WTC11 (cell line): ENCODE measurements around the gene ABCA13. TPM values are rescaled to one million over a fixed set of nuclear protein-coding genes. Genes with fewer than 3 reads are reported as not detected.

Experiments
- ATAC-seq: fragments of 200-7000 bp; cut with Tn5 transposase; 2 replicates; pipeline ENCODE4 v1.10.0; 2021; ENCODE audit warnings: mild to moderate bottlenecking, moderate library complexity
- CTCF ChIA-PET: fragments of 300-600 bp; sonication (Branson Sonifier 250); formaldehyde crosslinking; loops from one replicate; lab custom pipeline; 2021; ENCODE audit warnings: antibody characterized with exemption; lab: Charles Lee
- POLR2A ChIA-PET: fragments of 350-600 bp; sonication (Branson Sonifier 250); formaldehyde crosslinking; loops from one replicate; lab custom pipeline; 2021; ENCODE audit warnings: antibody characterized with exemption; lab: Charles Lee
- DNase-seq: peaks from one replicate; pipeline ENCODE4 v3.0.0; 2021; ENCODE audit warnings: low spot score
- H3K27ac Mint-ChIP-seq: 2 replicates; pipeline ENCODE4 v1.8.0; 2021; ENCODE audit warnings: mixed read lengths
- H3K27me3 Mint-ChIP-seq: 2 replicates; pipeline ENCODE4 v1.8.0; 2021; ENCODE audit warnings: low read depth, mild to moderate bottlenecking, moderate library complexity, mixed read lengths
- H3K36me3 Mint-ChIP-seq: 2 replicates; pipeline ENCODE4 v1.8.0; 2021; ENCODE audit warnings: mixed read lengths
- H3K4me1 Mint-ChIP-seq: 2 replicates; pipeline ENCODE4 v1.8.0; 2022; ENCODE audit warnings: mixed read lengths
- H3K4me3 Mint-ChIP-seq: 2 replicates; pipeline ENCODE4 v1.8.0; 2021; ENCODE audit warnings: mild to moderate bottlenecking, moderate library complexity, mixed read lengths
- H3K9me3 Mint-ChIP-seq: 2 replicates; pipeline ENCODE4 v1.8.0; 2021; ENCODE audit warnings: mixed read lengths
- ATF1 ChIP-seq: sonication (generic); formaldehyde crosslinking; IDR thresholded peaks from 2 replicates; pipeline ENCODE4 v1.8.1; 2023; ENCODE audit warnings: mild to moderate bottlenecking, moderate library complexity, missing genetic modification reagents
- CREM ChIP-seq: sonication (generic); formaldehyde crosslinking; IDR thresholded peaks from 2 replicates; pipeline ENCODE4 v1.8.1; 2022; ENCODE audit warnings: mild to moderate bottlenecking, missing genetic modification reagents, moderate library complexity
- ESRRA ChIP-seq: sonication (generic); formaldehyde crosslinking; IDR thresholded peaks from 2 replicates; pipeline ENCODE4 v1.8.1; 2022; ENCODE audit warnings: mild to moderate bottlenecking, missing genetic modification reagents, borderline replicate concordance
- FOXK1 ChIP-seq: sonication (generic); formaldehyde crosslinking; IDR thresholded peaks from 2 replicates; pipeline ENCODE4 v1.8.0; 2022; ENCODE audit warnings: mild to moderate bottlenecking, moderate library complexity, missing genetic modification reagents
- GABPB1 ChIP-seq: sonication (generic); formaldehyde crosslinking; IDR thresholded peaks from 2 replicates; pipeline ENCODE4 v1.8.1; 2023; ENCODE audit warnings: mild to moderate bottlenecking, missing genetic modification reagents
- IRF2 ChIP-seq: sonication (generic); formaldehyde crosslinking; IDR thresholded peaks from 2 replicates; pipeline ENCODE4 v1.8.0; 2022; ENCODE audit warnings: low read depth, missing genetic modification reagents, borderline replicate concordance
- MLX ChIP-seq: sonication (generic); formaldehyde crosslinking; IDR thresholded peaks from 2 replicates; pipeline ENCODE4 v1.8.1; 2023; ENCODE audit warnings: mild to moderate bottlenecking, missing genetic modification reagents, moderate library complexity
- MYBL2 ChIP-seq: sonication (generic); formaldehyde crosslinking; IDR thresholded peaks from 2 replicates; pipeline ENCODE4 v1.8.1; 2023; ENCODE audit warnings: mild to moderate bottlenecking, moderate library complexity, missing genetic modification reagents
- PREB ChIP-seq: sonication (generic); formaldehyde crosslinking; IDR thresholded peaks from 2 replicates; pipeline ENCODE4 v1.8.1; 2022; ENCODE audit warnings: mild to moderate bottlenecking, missing genetic modification reagents, moderate library complexity, borderline replicate concordance
- RELA ChIP-seq: sonication (generic); formaldehyde crosslinking; IDR thresholded peaks from 2 replicates; pipeline ENCODE4 v1.8.1; 2022; ENCODE audit warnings: missing genetic modification reagents, mild to moderate bottlenecking, borderline replicate concordance
- TP53 ChIP-seq: sonication (generic); formaldehyde crosslinking; IDR thresholded peaks from 2 replicates; pipeline ENCODE4 v1.8.1; 2023; ENCODE audit warnings: mild to moderate bottlenecking, missing genetic modification reagents
- ZNF263 ChIP-seq: sonication (generic); formaldehyde crosslinking; IDR thresholded peaks from 2 replicates; pipeline ENCODE4 v1.8.1; 2022; ENCODE audit warnings: low read depth, mild to moderate bottlenecking, moderate library complexity, missing genetic modification reagents
- ZNF281 ChIP-seq: sonication (generic); formaldehyde crosslinking; IDR thresholded peaks from 2 replicates; pipeline ENCODE4 v1.8.0; 2023; ENCODE audit warnings: mild to moderate bottlenecking, missing genetic modification reagents
- ZNF416 ChIP-seq: fragments of 250-450 bp; sonication (Bioruptor Pico); IDR thresholded peaks from 2 replicates; pipeline ENCODE4 v1.9.0; 2021; ENCODE audit warnings: mild to moderate bottlenecking, inconsistent platforms
- ZNF423 ChIP-seq: fragments of 250-450 bp; sonication (Bioruptor Pico); IDR thresholded peaks from 2 replicates; pipeline ENCODE4 v2.1.2; 2022; ENCODE audit warnings: mild to moderate bottlenecking, moderate library complexity
- total RNA-seq: library from RNA; stranded (reverse); gene quantifications from 3 replicates; pipeline ENCODE4 v1.2.3, GENCODE V29; 2021
- TF ChIP-seq, protein P1 (sequence below): fragments of 250-450 bp; sonication (Bioruptor Pico); IDR thresholded peaks from 2 replicates; pipeline ENCODE4 v2.1.2; 2022; ENCODE audit warnings: mild to moderate bottlenecking, moderate library complexity
- TF ChIP-seq, protein P2 (sequence below): sonication (generic); formaldehyde crosslinking; IDR thresholded peaks from 2 replicates; pipeline ENCODE4 v1.8.0; 2022; ENCODE audit warnings: mild to moderate bottlenecking, missing genetic modification reagents
- TF ChIP-seq, protein P3 (sequence below): sonication (generic); formaldehyde crosslinking; IDR thresholded peaks from 2 replicates; pipeline ENCODE4 v1.8.1; 2022; ENCODE audit warnings: low read depth, mild to moderate bottlenecking, moderate library complexity, missing genetic modification reagents, borderline replicate concordance
- TF ChIP-seq, protein P4 (sequence below): fragments of 200-600 bp; IDR thresholded peaks from 2 replicates; pipeline ENCODE4 v1.8.0; 2022; ENCODE audit warnings: antibody characterized with exemption
- TF ChIP-seq, protein P5 (sequence below): sonication (generic); formaldehyde crosslinking; IDR thresholded peaks from 2 replicates; pipeline ENCODE4 v1.8.0; 2022; ENCODE audit warnings: mild to moderate bottlenecking, missing genetic modification reagents

ABCA13 gene
- total RNA-seq, 1 experiment from 2014 or later, result 0.04 TPM

GRCh38 chr7:48481235-48481634 lies 310.0 kb downstream of the ABCA13 start:
- TF ChIP-seq ZNF416 (CRISPR knock-in tag) (no peak), ZNF281 (CRISPR knock-in tag) (no peak), RELA (CRISPR knock-in tag) (no peak), FOXK1 (CRISPR knock-in tag) (no peak)
- TF ChIP-seq, protein P1, sequence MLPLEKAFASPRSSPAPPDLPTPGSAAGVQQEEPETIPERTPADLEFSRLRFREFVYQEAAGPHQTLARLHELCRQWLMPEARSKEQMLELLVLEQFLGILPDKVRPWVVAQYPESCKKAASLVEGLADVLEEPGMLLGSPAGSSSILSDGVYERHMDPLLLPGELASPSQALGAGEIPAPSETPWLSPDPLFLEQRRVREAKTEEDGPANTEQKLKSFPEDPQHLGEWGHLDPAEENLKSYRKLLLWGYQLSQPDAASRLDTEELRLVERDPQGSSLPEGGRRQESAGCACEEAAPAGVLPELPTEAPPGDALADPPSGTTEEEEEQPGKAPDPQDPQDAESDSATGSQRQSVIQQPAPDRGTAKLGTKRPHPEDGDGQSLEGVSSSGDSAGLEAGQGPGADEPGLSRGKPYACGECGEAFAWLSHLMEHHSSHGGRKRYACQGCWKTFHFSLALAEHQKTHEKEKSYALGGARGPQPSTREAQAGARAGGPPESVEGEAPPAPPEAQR (CRISPR knock-in tag), result no peak
- ChIA-PET POLR2A (no interaction called here), CTCF (no interaction called here)
- no peak overlapping the region for H3K4me3 Mint-ChIP-seq
- H3K9me3 Mint-ChIP-seq, result peaks cover 30% of the 10 kb centered on the region
- H3K27ac Mint-ChIP-seq, result no peak overlapping the region
- ATAC-seq (no peak), DNase-seq (no peak)
- H3K4me1 Mint-ChIP-seq, result no peaks in the 10 kb centered on the region
- peaks cover 9% of the 10 kb centered on the region for H3K36me3 Mint-ChIP-seq
- no peaks in the 10 kb centered on the region for H3K27me3 Mint-ChIP-seq

- DNase-seq, result no peak
- Mint-ChIP-seq H3K27me3 (no peaks in the 10 kb centered on the region), H3K36me3 (no peaks in the 10 kb centered on the region), H3K27ac (no peak overlapping the region), H3K4me3 (no peak overlapping the region), H3K4me1 (no peaks in the 10 kb centered on the region), H3K9me3 (peaks cover 5% of the 10 kb centered on the region; the same call in 1 of the 2 replicates)
- ATAC-seq, result no peak
- ChIA-PET CTCF (no interaction called here), POLR2A (no interaction called here)
- TF ChIP-seq, protein P1 (CRISPR knock-in tag), result no peak
- no peak for TF ChIP-seq MYBL2 (CRISPR knock-in tag)
- no peak for TF ChIP-seq PREB (CRISPR knock-in tag)
- no peak for TF ChIP-seq ZNF423
- TF ChIP-seq, protein P2, sequence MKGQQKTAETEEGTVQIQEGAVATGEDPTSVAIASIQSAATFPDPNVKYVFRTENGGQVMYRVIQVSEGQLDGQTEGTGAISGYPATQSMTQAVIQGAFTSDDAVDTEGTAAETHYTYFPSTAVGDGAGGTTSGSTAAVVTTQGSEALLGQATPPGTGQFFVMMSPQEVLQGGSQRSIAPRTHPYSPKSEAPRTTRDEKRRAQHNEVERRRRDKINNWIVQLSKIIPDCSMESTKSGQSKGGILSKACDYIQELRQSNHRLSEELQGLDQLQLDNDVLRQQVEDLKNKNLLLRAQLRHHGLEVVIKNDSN (CRISPR knock-in tag), result no peak
- no peak for TF ChIP-seq ESRRA
- TF ChIP-seq ATF1 (CRISPR knock-in tag), result no peak
- TF ChIP-seq ZNF281 (CRISPR knock-in tag), result no peak
- TF ChIP-seq, protein P3, sequence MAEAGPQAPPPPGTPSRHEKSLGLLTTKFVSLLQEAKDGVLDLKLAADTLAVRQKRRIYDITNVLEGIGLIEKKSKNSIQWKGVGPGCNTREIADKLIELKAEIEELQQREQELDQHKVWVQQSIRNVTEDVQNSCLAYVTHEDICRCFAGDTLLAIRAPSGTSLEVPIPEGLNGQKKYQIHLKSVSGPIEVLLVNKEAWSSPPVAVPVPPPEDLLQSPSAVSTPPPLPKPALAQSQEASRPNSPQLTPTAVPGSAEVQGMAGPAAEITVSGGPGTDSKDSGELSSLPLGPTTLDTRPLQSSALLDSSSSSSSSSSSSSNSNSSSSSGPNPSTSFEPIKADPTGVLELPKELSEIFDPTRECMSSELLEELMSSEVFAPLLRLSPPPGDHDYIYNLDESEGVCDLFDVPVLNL, result no peak
- no peak for TF ChIP-seq TP53 (CRISPR knock-in tag)
- no peak for TF ChIP-seq MLX (CRISPR knock-in tag)
- TF ChIP-seq IRF2, result no peak
- TF ChIP-seq CREM (CRISPR knock-in tag), result no peak
- TF ChIP-seq ZNF263 (CRISPR knock-in tag), result no peak
- TF ChIP-seq, protein P4, sequence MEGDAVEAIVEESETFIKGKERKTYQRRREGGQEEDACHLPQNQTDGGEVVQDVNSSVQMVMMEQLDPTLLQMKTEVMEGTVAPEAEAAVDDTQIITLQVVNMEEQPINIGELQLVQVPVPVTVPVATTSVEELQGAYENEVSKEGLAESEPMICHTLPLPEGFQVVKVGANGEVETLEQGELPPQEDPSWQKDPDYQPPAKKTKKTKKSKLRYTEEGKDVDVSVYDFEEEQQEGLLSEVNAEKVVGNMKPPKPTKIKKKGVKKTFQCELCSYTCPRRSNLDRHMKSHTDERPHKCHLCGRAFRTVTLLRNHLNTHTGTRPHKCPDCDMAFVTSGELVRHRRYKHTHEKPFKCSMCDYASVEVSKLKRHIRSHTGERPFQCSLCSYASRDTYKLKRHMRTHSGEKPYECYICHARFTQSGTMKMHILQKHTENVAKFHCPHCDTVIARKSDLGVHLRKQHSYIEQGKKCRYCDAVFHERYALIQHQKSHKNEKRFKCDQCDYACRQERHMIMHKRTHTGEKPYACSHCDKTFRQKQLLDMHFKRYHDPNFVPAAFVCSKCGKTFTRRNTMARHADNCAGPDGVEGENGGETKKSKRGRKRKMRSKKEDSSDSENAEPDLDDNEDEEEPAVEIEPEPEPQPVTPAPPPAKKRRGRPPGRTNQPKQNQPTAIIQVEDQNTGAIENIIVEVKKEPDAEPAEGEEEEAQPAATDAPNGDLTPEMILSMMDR, result no peak
- TF ChIP-seq GABPB1 (CRISPR knock-in tag), result no peak
- TF ChIP-seq, protein P5, sequence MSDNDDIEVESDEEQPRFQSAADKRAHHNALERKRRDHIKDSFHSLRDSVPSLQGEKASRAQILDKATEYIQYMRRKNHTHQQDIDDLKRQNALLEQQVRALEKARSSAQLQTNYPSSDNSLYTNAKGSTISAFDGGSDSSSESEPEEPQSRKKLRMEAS (CRISPR knock-in tag), result no peak
Observed at GRCh38 chr7:48497521-48497920, 326.3 kb downstream of the ABCA13 start.
